HL-60 (cell line): Measurements from ENCODE around the gene EIF4ENIF1.
"Not testable (repeated sequence)": the region's sequence is repeated elsewhere in the genome, so short reads cannot be mapped to it uniquely, and the experiment has no call there.

Experiments used
- DNase-seq, 2 experiments: peaks; one replicate each; pipeline ENCODE4 v3.0.0-alpha.2; 2010 to 2020; ENCODE audit warnings: low read depth in 1 of 2, low spot score in 1 of 2
- H3K27ac ChIP-seq: fragments of 250-450 bp; sonication (Bioruptor Pico); replicated peaks from 2 replicates; pipeline ENCODE4 v1.5.1; 2020; ENCODE audit warnings: mild to moderate bottlenecking, moderate library complexity
- H3K27me3 ChIP-seq: fragments of 250-450 bp; sonication (Bioruptor Pico); 2 replicates; pipeline ENCODE4 v1.5.1; 2021; ENCODE audit warnings: mild to moderate bottlenecking, moderate library complexity; ENCODE audit not compliant: insufficient read depth, poor library complexity, severe bottlenecking
- H3K4me3 ChIP-seq: replicated peaks from 2 replicates; pipeline ENCODE4 v1.5.1; 2011; ENCODE audit warnings: mild to moderate bottlenecking, control low read depth, low read length; ENCODE audit not compliant: insufficient read depth
- GABPA ChIP-seq: IDR thresholded peaks from 2 replicates; pipeline ENCODE4 v1.6.1; 2012; ENCODE audit warnings: low read depth
- POLR2AphosphoS5 ChIP-seq: IDR thresholded peaks from 2 replicates; pipeline ENCODE4 v1.6.1; 2012; ENCODE audit warnings: low read depth
- SPI1 ChIP-seq: IDR thresholded peaks from 2 replicates; pipeline ENCODE4 v1.6.1; 2012; ENCODE audit warnings: low read depth, mild to moderate bottlenecking, borderline replicate concordance
- TF ChIP-seq, protein P1 (sequence below): IDR thresholded peaks from 2 replicates; pipeline ENCODE4 v1.6.1; 2012; ENCODE audit warnings: low read depth; ENCODE audit not compliant: insufficient replicate concordance
- TF ChIP-seq, protein P2 (sequence below): IDR thresholded peaks from one replicate; pipeline ENCODE4 v1.5.1; 2011; ENCODE audit warnings: low read length, control low read depth, inconsistent platforms; ENCODE audit not compliant: insufficient read depth

EIF4ENIF1 gene

DNA sequence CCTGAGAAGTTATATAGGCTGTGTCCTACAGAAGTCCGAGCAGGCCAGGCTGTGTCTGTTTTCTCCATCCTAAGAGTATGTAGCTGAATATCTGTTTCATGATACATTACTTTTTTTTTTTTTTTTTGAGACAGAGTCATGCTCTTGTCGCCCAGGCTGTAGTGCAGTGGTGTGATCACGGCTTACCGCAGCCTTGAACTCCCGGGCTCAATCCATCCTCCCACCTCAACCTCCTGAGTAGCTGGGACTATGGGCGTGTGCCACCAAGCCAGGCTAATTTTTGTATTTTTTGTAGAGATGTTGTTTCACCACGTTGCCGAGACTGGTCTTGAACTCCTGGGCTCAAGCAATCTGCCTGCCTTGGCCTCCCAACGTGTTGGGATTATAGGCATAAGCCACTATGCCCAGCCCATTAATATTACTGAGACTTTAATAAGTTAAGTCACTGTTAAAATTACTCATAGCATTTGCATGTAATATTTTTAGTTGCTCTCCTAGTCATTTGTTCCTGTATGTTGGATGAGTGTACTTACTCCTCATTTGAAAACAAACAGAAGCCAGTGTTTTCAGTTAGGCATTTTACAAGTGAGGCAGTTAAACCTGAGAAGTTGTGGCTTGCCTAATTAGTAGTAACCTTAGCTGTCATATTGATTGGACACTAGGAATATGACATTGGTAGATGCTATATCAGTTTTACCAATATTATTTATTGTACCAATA lies 64.2 kb downstream of the EIF4ENIF1 start:
- no peak for DNase-seq
- TF ChIP-seq POLR2AphosphoS5, result no peak
- TF ChIP-seq, protein P1, sequence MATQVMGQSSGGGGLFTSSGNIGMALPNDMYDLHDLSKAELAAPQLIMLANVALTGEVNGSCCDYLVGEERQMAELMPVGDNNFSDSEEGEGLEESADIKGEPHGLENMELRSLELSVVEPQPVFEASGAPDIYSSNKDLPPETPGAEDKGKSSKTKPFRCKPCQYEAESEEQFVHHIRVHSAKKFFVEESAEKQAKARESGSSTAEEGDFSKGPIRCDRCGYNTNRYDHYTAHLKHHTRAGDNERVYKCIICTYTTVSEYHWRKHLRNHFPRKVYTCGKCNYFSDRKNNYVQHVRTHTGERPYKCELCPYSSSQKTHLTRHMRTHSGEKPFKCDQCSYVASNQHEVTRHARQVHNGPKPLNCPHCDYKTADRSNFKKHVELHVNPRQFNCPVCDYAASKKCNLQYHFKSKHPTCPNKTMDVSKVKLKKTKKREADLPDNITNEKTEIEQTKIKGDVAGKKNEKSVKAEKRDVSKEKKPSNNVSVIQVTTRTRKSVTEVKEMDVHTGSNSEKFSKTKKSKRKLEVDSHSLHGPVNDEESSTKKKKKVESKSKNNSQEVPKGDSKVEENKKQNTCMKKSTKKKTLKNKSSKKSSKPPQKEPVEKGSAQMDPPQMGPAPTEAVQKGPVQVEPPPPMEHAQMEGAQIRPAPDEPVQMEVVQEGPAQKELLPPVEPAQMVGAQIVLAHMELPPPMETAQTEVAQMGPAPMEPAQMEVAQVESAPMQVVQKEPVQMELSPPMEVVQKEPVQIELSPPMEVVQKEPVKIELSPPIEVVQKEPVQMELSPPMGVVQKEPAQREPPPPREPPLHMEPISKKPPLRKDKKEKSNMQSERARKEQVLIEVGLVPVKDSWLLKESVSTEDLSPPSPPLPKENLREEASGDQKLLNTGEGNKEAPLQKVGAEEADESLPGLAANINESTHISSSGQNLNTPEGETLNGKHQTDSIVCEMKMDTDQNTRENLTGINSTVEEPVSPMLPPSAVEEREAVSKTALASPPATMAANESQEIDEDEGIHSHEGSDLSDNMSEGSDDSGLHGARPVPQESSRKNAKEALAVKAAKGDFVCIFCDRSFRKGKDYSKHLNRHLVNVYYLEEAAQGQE, result no peak
- TF ChIP-seq, protein P2, sequence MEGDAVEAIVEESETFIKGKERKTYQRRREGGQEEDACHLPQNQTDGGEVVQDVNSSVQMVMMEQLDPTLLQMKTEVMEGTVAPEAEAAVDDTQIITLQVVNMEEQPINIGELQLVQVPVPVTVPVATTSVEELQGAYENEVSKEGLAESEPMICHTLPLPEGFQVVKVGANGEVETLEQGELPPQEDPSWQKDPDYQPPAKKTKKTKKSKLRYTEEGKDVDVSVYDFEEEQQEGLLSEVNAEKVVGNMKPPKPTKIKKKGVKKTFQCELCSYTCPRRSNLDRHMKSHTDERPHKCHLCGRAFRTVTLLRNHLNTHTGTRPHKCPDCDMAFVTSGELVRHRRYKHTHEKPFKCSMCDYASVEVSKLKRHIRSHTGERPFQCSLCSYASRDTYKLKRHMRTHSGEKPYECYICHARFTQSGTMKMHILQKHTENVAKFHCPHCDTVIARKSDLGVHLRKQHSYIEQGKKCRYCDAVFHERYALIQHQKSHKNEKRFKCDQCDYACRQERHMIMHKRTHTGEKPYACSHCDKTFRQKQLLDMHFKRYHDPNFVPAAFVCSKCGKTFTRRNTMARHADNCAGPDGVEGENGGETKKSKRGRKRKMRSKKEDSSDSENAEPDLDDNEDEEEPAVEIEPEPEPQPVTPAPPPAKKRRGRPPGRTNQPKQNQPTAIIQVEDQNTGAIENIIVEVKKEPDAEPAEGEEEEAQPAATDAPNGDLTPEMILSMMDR, result no peak
- TF ChIP-seq GABPA, result no peak
- TF ChIP-seq SPI1, result no peak
- no peak overlapping the region for H3K4me3 ChIP-seq
- no peak overlapping the region for H3K27ac ChIP-seq
- no peaks in the 10 kb centered on the region for H3K27me3 ChIP-seq

DNA sequence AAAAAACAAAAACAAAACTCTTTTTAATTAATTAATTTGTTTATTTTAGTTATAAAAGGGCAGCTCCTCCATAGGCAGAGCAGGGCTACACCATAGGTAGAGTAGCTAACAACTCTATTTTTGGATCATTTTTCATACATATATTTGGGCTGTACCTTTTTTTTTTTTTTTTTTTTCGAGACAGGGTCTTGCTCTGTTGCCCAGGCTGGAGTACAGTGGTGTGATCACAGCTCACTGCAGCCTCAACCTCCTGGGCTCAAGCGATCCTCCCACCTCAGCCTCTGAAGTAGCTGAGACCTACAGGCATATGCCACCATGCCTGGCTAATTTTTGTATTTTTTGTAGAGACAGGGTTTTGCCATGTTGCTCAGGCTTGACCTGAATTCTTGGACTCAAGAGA lies 87.3 kb downstream of the EIF4ENIF1 start:
- H3K4me3 ChIP-seq, DNase-seq, H3K27ac ChIP-seq, H3K27me3 ChIP-seq: not testable (repeated sequence)

DNA sequence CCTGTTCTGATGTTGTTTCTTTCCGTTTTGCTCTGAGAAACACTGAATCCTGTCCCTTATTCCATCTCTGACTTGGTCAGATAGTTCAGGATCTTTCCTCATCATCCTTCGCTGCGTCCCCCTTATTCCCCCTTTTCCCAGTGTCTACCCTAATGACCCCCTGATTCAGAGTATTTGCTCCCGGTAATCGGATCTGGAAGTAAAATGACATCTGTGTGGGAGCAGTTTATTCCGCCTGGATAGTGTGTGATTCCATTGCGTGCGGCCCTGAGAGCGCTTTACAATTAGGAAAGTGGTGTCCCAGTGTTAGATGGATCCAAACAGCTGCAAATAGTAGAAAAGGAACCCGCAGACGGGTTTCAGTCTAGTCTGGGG lies 89.6 kb downstream of the EIF4ENIF1 start:
- peak in 1 of 2 experiments; percentile 2 for DNase-seq
- Histone ChIP-seq H3K27ac (peak overlapping the region; percentile 91), H3K27me3 (no peaks in the 10 kb centered on the region), H3K4me3 (peak overlapping the region; percentile 73)
- TF ChIP-seq SPI1, result no peak
- TF ChIP-seq, protein P2, result no peak
- no peak for TF ChIP-seq GABPA
- TF ChIP-seq, protein P1, result no peak
- no peak for TF ChIP-seq POLR2AphosphoS5

DNA sequence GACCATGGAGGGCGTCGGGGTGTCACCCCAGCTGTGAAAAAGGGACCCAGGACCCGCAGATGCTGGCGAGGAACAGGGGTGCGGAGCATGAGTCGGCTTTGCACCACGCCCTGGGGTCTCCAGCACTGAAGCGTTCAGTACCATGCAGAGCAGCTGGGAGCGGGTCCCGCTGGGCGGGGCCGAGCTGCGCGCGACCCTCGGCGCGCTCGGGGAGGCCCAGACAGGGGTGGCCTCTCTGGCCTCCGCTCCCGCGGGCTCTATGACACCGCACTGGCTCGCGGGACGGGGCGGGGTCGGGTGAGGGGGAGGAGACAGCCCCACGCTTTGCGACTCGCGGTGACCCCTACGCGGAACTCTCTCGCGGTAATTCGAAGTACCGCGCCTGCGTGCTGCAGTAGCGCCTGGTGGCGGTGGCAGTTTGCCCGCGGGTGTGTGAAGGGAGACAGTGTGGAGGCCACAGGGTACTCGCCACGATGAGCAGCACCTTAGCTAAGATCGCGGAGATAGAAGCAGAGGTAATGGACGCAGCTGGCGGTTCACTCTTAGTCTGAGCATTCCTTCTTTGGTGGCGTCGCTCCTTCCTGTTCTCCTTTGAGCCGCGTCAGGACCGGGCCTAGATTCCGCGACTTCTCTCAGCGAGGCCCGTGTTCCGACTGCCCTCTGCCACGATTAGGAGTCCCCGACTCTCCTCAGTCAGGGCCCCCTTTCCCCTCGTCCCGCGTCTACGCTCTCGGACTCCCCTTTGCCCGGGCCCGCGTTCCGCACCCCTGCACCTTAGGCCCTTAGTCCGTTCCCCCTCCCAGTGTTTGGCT lies 90.2 kb downstream of the EIF4ENIF1 start, which contains the start of gene DRG1:
Gene DRG1 (plus strand): TSS at position 394 of the 812 bp plus-strand sequence. CDS start 80 bp downstream, at position 474.
- Histone ChIP-seq H3K27ac (peak within 1 kb of the TSS; percentile 91), H3K4me3 (peak within 1 kb of the TSS; percentile 73), H3K27me3 (no peaks in the 10 kb centered on the region)
- DNase-seq, result peak; percentile 96 to 97
- TF ChIP-seq SPI1, result no peak
- TF ChIP-seq, protein P1, result peak; percentile 38
- TF ChIP-seq POLR2AphosphoS5, result peak; percentile 94
